Left renal pelvis (tissue), 4 donors: ENCODE results near the gene SLC12A7. TPM values are rescaled to one million over a fixed set of nuclear protein-coding genes. Genes with fewer than 3 reads are reported as not detected.
"Not testable (repeated sequence)": the region's sequence is repeated elsewhere in the genome, so short reads cannot be mapped to it uniquely, and the experiment has no call there.

ENCODE experiments used
- DNase-seq, 4 donors: peaks; one replicate each; pipeline ENCODE4 v3.0.0-alpha.2; 2013; ENCODE audit warnings: low read depth in 4 of 4, low spot score in 3 of 4
- polyA plus RNA-seq, 4 donors: library from polyadenylated mRNA; unstranded; fragments of 120-200 nt; gene quantifications; one replicate each; pipeline ENCODE4 v1.2.1, GENCODE V29; 2013; ENCODE audit not compliant: insufficient read length in 4 of 4

The SLC12A7 gene
- polyA plus RNA-seq, 4 donors, result 24.1 to 41.4 (median 34.1) TPM

- no peak for DNase-seq
These were observed 11.8 kb downstream of the SLC12A7 start for GRCh38 chr5:1099926-1100663.

- DNase-seq, result no peak
These were observed 12.8 kb downstream of the SLC12A7 start for GRCh38 chr5:1098986-1099597.

- not testable (repeated sequence) for DNase-seq
These were observed 13.9 kb downstream of the SLC12A7 start for GRCh38 chr5:1097988-1098385.

GRCh38 chr5:1097381-1097987 is 14.4 kb downstream of the SLC12A7 start:
- no peak for DNase-seq

GRCh38 chr5:1096838-1097237 is 15.0 kb downstream of the SLC12A7 start:
- DNase-seq, result no peak

- DNase-seq, result no peak
These were observed 15.9 kb downstream of the SLC12A7 start for GRCh38 chr5:1095990-1096363.

GRCh38 chr5:1095302-1095989 is 16.4 kb downstream of the SLC12A7 start:
- no peak for DNase-seq

- DNase-seq, result no peak
These were observed 17.1 kb downstream of the SLC12A7 start for GRCh38 chr5:1094670-1095190.

- no peak for DNase-seq
These were observed 18.5 kb downstream of the SLC12A7 start for GRCh38 chr5:1093361-1093760.

GRCh38 chr5:1092122-1092521 is 19.7 kb downstream of the SLC12A7 start:
- DNase-seq, result no peak

GRCh38 chr5:1091632-1092031 is 20.2 kb downstream of the SLC12A7 start:
- no peak for DNase-seq

- no peak for DNase-seq
These were observed 21.3 kb downstream of the SLC12A7 start for GRCh38 chr5:1090538-1090937.

GRCh38 chr5:1089621-1090040 is 22.2 kb downstream of the SLC12A7 start:
- no peak for DNase-seq

- DNase-seq, result no peak
These were observed 22.7 kb downstream of the SLC12A7 start for GRCh38 chr5:1089146-1089545.

- no peak for DNase-seq
These were observed 23.1 kb downstream of the SLC12A7 start for GRCh38 chr5:1088726-1089125.

- DNase-seq, result no peak
These were observed 23.8 kb downstream of the SLC12A7 start for GRCh38 chr5:1088031-1088430.

- no peak for DNase-seq
These were observed 24.4 kb downstream of the SLC12A7 start for GRCh38 chr5:1087428-1087827.

GRCh38 chr5:1086871-1087270 is 25.0 kb downstream of the SLC12A7 start:
- DNase-seq, result no peak

GRCh38 chr5:1086137-1086536 is 25.7 kb downstream of the SLC12A7 start:
- no peak for DNase-seq

GRCh38 chr5:1085391-1085790 is 26.5 kb downstream of the SLC12A7 start:
- no peak for DNase-seq
